HG03575 (cell line): ENCODE results near the gene URM1.
"Not testable (repeated sequence)": the region's sequence is repeated elsewhere in the genome, so short reads cannot be mapped to it uniquely, and the experiment has no call there.

Source experiments
- ATAC-seq: cut with Tn5 transposase; IDR thresholded peaks from one replicate; pipeline ENCODE4 v1.9.1; 2021; ENCODE audit not compliant: unreplicated experiment, insufficient number of reproducible peaks, low FRiP score; ENCODE audit errors: extremely low read depth

Gene URM1

GRCh38 chr9:128420651-128421481 is 49.7 kb downstream of the URM1 start, which contains the start of gene CERCAM:
TSS of gene CERCAM (plus strand) at chr9:128420857. CDS start at chr9:128420878, 21 bp downstream.
- no peak for ATAC-seq

GRCh38 chr9:128421482-128421996 is 50.4 kb downstream of the URM1 start:
- ATAC-seq, result no peak

- ATAC-seq, result not testable (repeated sequence)
These were observed 51.0 kb downstream of the URM1 start for GRCh38 chr9:128422022-128422782.

- ATAC-seq, result no peak
These were observed 51.6 kb downstream of the URM1 start for GRCh38 chr9:128422783-128423150.

GRCh38 chr9:128423356-128423755 is 52.2 kb downstream of the URM1 start:
- not testable (repeated sequence) for ATAC-seq

- ATAC-seq, result no peak
These were observed 53.1 kb downstream of the URM1 start for GRCh38 chr9:128424268-128424780.

GRCh38 chr9:128428644-128429512 is 57.7 kb downstream of the URM1 start:
- no peak for ATAC-seq

- ATAC-seq, result no peak
These were observed 58.4 kb downstream of the URM1 start for GRCh38 chr9:128429513-128430086.

GRCh38 chr9:128431207-128431606 is 60.0 kb downstream of the URM1 start:
- ATAC-seq, result no peak

- ATAC-seq, result no peak
These were observed 63.2 kb downstream of the URM1 start for GRCh38 chr9:128434340-128434739.

GRCh38 chr9:128435611-128436010 is 64.4 kb downstream of the URM1 start:
- no peak for ATAC-seq

GRCh38 chr9:128438343-128439109 is 67.4 kb downstream of the URM1 start:
- no peak for ATAC-seq

- no peak for ATAC-seq
These were observed 68.1 kb downstream of the URM1 start for GRCh38 chr9:128439273-128439672.
